Muscle layer of duodenum (tissue), 2 donors: ENCODE results near the gene SMARCD2.
"Not testable (repeated sequence)": the region's sequence is repeated elsewhere in the genome, so short reads cannot be mapped to it uniquely, and the experiment has no call there.

Experiments used
- H3K27ac ChIP-seq: one replicate; pipeline ENCODE4 v1.7.0; 2013; ENCODE audit warnings: mild to moderate bottlenecking, low read length
- H3K27me3 ChIP-seq: one replicate; pipeline ENCODE4 v1.7.0; 2013; ENCODE audit warnings: low read depth, mild to moderate bottlenecking, control low read depth, low read length
- H3K36me3 ChIP-seq, 2 donors: one replicate each; pipeline ENCODE4 v1.7.0; 2013; ENCODE audit warnings: low read length in 2 of 2, control low read depth in 1 of 2, mild to moderate bottlenecking in 1 of 2; ENCODE audit not compliant: insufficient read depth in 2 of 2, control insufficient read depth in 1 of 2
- H3K4me1 ChIP-seq, 2 donors: one replicate each; pipeline ENCODE4 v1.7.0; 2013; ENCODE audit warnings: low read length in 2 of 2, mild to moderate bottlenecking in 2 of 2, control low read depth in 1 of 2, moderate library complexity in 1 of 2; ENCODE audit not compliant: insufficient read depth in 2 of 2, control insufficient read depth in 1 of 2
- H3K4me3 ChIP-seq, 2 donors: one replicate each; pipeline ENCODE4 v1.7.0; 2013; ENCODE audit warnings: low read length in 2 of 2, low read depth in 1 of 2, mild to moderate bottlenecking in 1 of 2
- H3K9me3 ChIP-seq, 2 donors: one replicate each; pipeline ENCODE4 v1.7.0; 2013; ENCODE audit warnings: low read length in 2 of 2, control low read depth in 1 of 2, mild to moderate bottlenecking in 1 of 2; ENCODE audit not compliant: control insufficient read depth in 1 of 2
- donor health status: healthy.

SMARCD2 gene

GRCh38 chr17:63819131-63819530 lies 23.4 kb downstream of the SMARCD2 start:
- no peak overlapping the region for H3K27ac ChIP-seq
- H3K9me3 ChIP-seq, result no peaks in the 10 kb centered on the region
- H3K36me3 ChIP-seq, result peaks cover 88 to 99% of the 10 kb centered on the region in 2 donors
- H3K4me1 ChIP-seq, result no peaks in the 10 kb centered on the region
- no peak overlapping the region for H3K4me3 ChIP-seq
- H3K27me3 ChIP-seq, result no peaks in the 10 kb centered on the region

- H3K4me3 ChIP-seq, result no peak overlapping the region
- peaks cover 90 to 100% of the 10 kb centered on the region in 2 donors for H3K36me3 ChIP-seq
- no peak overlapping the region for H3K27ac ChIP-seq
- no peaks in the 10 kb centered on the region for H3K4me1 ChIP-seq
- H3K9me3 ChIP-seq, result no peaks in the 10 kb centered on the region
- no peaks in the 10 kb centered on the region for H3K27me3 ChIP-seq
Measured at GRCh38 chr17:63817736-63818385, 24.6 kb downstream of the SMARCD2 start.

GRCh38 chr17:63816669-63817068 lies 25.8 kb downstream of the SMARCD2 start:
- no peak overlapping the region for H3K27ac ChIP-seq
- H3K36me3 ChIP-seq, result peaks cover 89 to 100% of the 10 kb centered on the region in 2 donors
- no peaks in the 10 kb centered on the region for H3K9me3 ChIP-seq
- no peaks in the 10 kb centered on the region for H3K27me3 ChIP-seq
- H3K4me1 ChIP-seq, result no peaks in the 10 kb centered on the region
- H3K4me3 ChIP-seq, result no peak overlapping the region

- peaks cover 89 to 100% of the 10 kb centered on the region in 2 donors for H3K36me3 ChIP-seq
- H3K27ac ChIP-seq, result no peak overlapping the region
- H3K4me1 ChIP-seq, result no peaks in the 10 kb centered on the region
- H3K4me3 ChIP-seq, result no peak overlapping the region
- no peaks in the 10 kb centered on the region for H3K27me3 ChIP-seq
- H3K9me3 ChIP-seq, result no peaks in the 10 kb centered on the region
Measured at GRCh38 chr17:63816123-63816522, 26.4 kb downstream of the SMARCD2 start.

- Histone ChIP-seq H3K9me3 (no peaks in the 10 kb centered on the region), H3K36me3 (peaks cover 83 to 95% of the 10 kb centered on the region in 2 donors), H3K4me3 (no peak overlapping the region), H3K27me3 (no peaks in the 10 kb centered on the region), H3K27ac (no peak overlapping the region), H3K4me1 (no peaks in the 10 kb centered on the region)
Measured at GRCh38 chr17:63809970-63810369, 32.5 kb downstream of the SMARCD2 start.

- H3K36me3 ChIP-seq, result peaks cover 62 to 85% of the 10 kb centered on the region in 2 donors
- H3K4me1 ChIP-seq, result no peaks in the 10 kb centered on the region
- no peak overlapping the region for H3K27ac ChIP-seq
- no peaks in the 10 kb centered on the region for H3K9me3 ChIP-seq
- no peaks in the 10 kb centered on the region for H3K27me3 ChIP-seq
- no peak overlapping the region for H3K4me3 ChIP-seq
Measured at GRCh38 chr17:63805591-63805990, 36.9 kb downstream of the SMARCD2 start.

- Histone ChIP-seq H3K9me3 (no peaks in the 10 kb centered on the region), H3K27ac (no peak overlapping the region), H3K4me3 (no peak overlapping the region), H3K27me3 (no peaks in the 10 kb centered on the region), H3K4me1 (no peaks in the 10 kb centered on the region), H3K36me3 (peaks cover 65 to 85% of the 10 kb centered on the region in 2 donors)
Measured at GRCh38 chr17:63804328-63804727, 38.2 kb downstream of the SMARCD2 start.

GRCh38 chr17:63800783-63801182 lies 41.7 kb downstream of the SMARCD2 start:
- H3K9me3 ChIP-seq, result no peaks in the 10 kb centered on the region
- H3K4me3 ChIP-seq, result no peak overlapping the region
- peaks cover 67 to 88% of the 10 kb centered on the region in 2 donors for H3K36me3 ChIP-seq
- no peak overlapping the region for H3K27ac ChIP-seq
- H3K4me1 ChIP-seq, result no peaks in the 10 kb centered on the region
- no peaks in the 10 kb centered on the region for H3K27me3 ChIP-seq

GRCh38 chr17:63798572-63799106 lies 43.8 kb downstream of the SMARCD2 start:
- H3K27ac ChIP-seq, result no peak overlapping the region
- H3K4me1 ChIP-seq, result no peaks in the 10 kb centered on the region
- H3K9me3 ChIP-seq, result no peaks in the 10 kb centered on the region
- no peak overlapping the region for H3K4me3 ChIP-seq
- H3K27me3 ChIP-seq, result no peaks in the 10 kb centered on the region
- peaks cover 62 to 92% of the 10 kb centered on the region in 2 donors for H3K36me3 ChIP-seq

- not testable (repeated sequence) for H3K4me3 ChIP-seq, H3K9me3 ChIP-seq, H3K27me3 ChIP-seq, H3K27ac ChIP-seq, H3K4me1 ChIP-seq
- H3K36me3 ChIP-seq, result peaks cover 66 to 95% of the 10 kb centered on the region in 2 donors
Measured at GRCh38 chr17:63796375-63796774, 46.1 kb downstream of the SMARCD2 start.

GRCh38 chr17:63792055-63792729 lies 50.3 kb downstream of the SMARCD2 start:
- Histone ChIP-seq H3K4me3 (no peak overlapping the region), H3K4me1 (no peaks in the 10 kb centered on the region), H3K27me3 (no peaks in the 10 kb centered on the region), H3K27ac (no peak overlapping the region), H3K9me3 (no peaks in the 10 kb centered on the region), H3K36me3 (peaks cover 39 to 79% of the 10 kb centered on the region in 2 donors)
